MCF 10A (cell line): Measurements from ENCODE around the gene ASTL. TPM values are rescaled to one million over a fixed set of nuclear protein-coding genes. Genes with fewer than 3 reads are reported as not detected.

Source experiments
- BruUV-seq: library from RNA; stranded (reverse); fragments of 400-500 nt; replicated peaks from 2 replicates; lab custom pipeline; 2021; lab: Mats Ljungman, UMichigan
- CTCF ChIA-PET: fragments of 300-600 bp; sonication (Branson Sonifier 250); formaldehyde crosslinking; extraction: SDS; loops from one replicate; lab custom pipeline; 2021; ENCODE audit warnings: antibody characterized with exemption, inconsistent platforms; lab: Yijun Ruan, JAX
- POLR2A ChIA-PET: fragments of 300-600, 350-650 bp; sonication (Branson Sonifier 250); formaldehyde crosslinking; extraction: SDS; loops from one replicate; lab custom pipeline; 2020; ENCODE audit warnings: antibody characterized with exemption, inconsistent platforms; lab: Yijun Ruan, JAX
- DNase-seq: peaks from one replicate; pipeline ENCODE4 v3.0.0-alpha.2; 2018; ENCODE audit not compliant: unreplicated experiment
- H3K27ac Mint-ChIP-seq: one replicate; pipeline ENCODE4 v1.8.0; 2022; ENCODE audit warnings: mild to moderate bottlenecking, low read depth, mixed read lengths; ENCODE audit not compliant: unreplicated experiment
- H3K27me3 Mint-ChIP-seq: one replicate; pipeline ENCODE4 v1.8.0; 2022; ENCODE audit warnings: mixed read lengths; ENCODE audit not compliant: insufficient read depth, unreplicated experiment
- H3K36me3 Mint-ChIP-seq: one replicate; pipeline ENCODE4 v1.8.0; 2022; ENCODE audit warnings: mild to moderate bottlenecking, moderate library complexity, mixed read lengths; ENCODE audit not compliant: insufficient read depth, unreplicated experiment
- H3K4me1 Mint-ChIP-seq: one replicate; pipeline ENCODE4 v1.8.0; 2022; ENCODE audit warnings: mixed read lengths; ENCODE audit not compliant: insufficient read depth, unreplicated experiment
- H3K4me3 Mint-ChIP-seq: one replicate; pipeline ENCODE4 v1.8.0; 2022; ENCODE audit warnings: mild to moderate bottlenecking, moderate library complexity, mixed read lengths; ENCODE audit not compliant: unreplicated experiment
- H3K9me3 Mint-ChIP-seq: one replicate; pipeline ENCODE4 v1.8.0; 2022; ENCODE audit warnings: mixed read lengths; ENCODE audit not compliant: unreplicated experiment
- intact Hi-C: fragments of 100-400 bp; cut with micrococcal nuclease; formaldehyde crosslinking; loops from 2 replicates; pipeline ENCODE4 v1.14.1; 2022
- total RNA-seq: library from RNA; stranded (reverse); gene quantifications from 2 replicates; pipeline ENCODE4 v1.2.3, GENCODE V29; 2022
- TF ChIP-seq, protein P1 (sequence below): fragments of 200-600 bp; IDR thresholded peaks from one replicate; pipeline ENCODE4 v1.8.0; 2022; ENCODE audit warnings: antibody characterized with exemption, mild to moderate bottlenecking; ENCODE audit not compliant: unreplicated experiment

The ASTL gene
- total RNA-seq, 1 experiment from 2014 or later, result not detected

- Mint-ChIP-seq H3K4me1 (peaks cover 9% of the 10 kb centered on the region), H3K36me3 (no peaks in the 10 kb centered on the region), H3K27me3 (peaks cover 1% of the 10 kb centered on the region), H3K4me3 (no peak overlapping the region), H3K9me3 (no peaks in the 10 kb centered on the region), H3K27ac (no peak overlapping the region)
- BruUV-seq, result no TSS peak
- TF ChIP-seq, protein P1, sequence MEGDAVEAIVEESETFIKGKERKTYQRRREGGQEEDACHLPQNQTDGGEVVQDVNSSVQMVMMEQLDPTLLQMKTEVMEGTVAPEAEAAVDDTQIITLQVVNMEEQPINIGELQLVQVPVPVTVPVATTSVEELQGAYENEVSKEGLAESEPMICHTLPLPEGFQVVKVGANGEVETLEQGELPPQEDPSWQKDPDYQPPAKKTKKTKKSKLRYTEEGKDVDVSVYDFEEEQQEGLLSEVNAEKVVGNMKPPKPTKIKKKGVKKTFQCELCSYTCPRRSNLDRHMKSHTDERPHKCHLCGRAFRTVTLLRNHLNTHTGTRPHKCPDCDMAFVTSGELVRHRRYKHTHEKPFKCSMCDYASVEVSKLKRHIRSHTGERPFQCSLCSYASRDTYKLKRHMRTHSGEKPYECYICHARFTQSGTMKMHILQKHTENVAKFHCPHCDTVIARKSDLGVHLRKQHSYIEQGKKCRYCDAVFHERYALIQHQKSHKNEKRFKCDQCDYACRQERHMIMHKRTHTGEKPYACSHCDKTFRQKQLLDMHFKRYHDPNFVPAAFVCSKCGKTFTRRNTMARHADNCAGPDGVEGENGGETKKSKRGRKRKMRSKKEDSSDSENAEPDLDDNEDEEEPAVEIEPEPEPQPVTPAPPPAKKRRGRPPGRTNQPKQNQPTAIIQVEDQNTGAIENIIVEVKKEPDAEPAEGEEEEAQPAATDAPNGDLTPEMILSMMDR, result no peak
- DNase-seq, result peak; percentile 27
- CTCF ChIA-PET, result interaction anchor here (0.6 kb wide), 1 partner anchor 21 kb away, joined by 3 read pairs; no protein-coding TSS in a partner anchor
- intact Hi-C loops, result no loop called here
- POLR2A ChIA-PET, result no interaction called here
Observed at GRCh38 chr2:96090196-96090926, 47.9 kb downstream of the ASTL start.

DNA sequence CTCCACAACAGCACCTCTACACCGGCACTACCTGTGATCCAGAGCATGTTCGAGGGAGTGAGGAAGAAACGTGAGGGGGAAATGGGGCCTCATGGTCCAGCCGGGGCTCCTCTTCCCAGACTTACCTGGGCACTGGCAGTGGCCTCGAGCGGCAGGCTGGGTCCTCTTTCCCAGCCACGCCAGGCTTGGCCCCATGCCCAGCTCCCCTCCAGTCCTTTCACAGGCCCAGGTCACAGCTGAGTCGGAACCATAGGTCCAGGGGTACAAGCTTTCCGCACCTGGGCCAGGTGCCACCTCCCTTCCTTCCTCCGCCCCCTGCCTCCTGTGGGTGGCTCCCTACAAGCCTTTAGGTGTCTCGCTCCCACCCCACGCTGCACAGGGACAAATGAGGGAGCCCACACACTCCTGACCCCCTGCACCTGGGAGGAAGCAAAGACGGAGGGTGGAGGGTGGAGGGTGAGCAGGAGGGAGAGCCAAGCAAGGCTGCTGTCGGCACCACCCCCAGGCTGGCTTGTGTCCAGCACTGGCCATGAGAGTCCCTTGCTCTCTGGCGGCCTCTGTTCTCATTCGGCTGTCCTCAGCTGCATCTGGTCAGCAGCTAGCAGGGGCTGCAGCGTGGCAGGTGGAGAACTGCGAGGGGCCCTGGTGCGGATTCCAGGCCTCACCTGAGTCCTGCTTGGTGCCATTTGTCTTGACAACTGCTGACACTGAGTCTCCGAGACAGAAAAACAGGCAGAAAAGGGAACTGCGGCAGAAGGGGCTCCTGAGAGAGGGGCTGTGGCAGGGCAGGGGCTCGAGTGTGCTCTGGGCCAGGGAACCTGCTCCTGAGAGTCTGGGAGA lies 48.7 kb downstream of the ASTL start:
- Mint-ChIP-seq H3K27ac (no peak overlapping the region), H3K36me3 (no peaks in the 10 kb centered on the region), H3K4me3 (no peak overlapping the region), H3K4me1 (peaks cover 9% of the 10 kb centered on the region), H3K9me3 (no peaks in the 10 kb centered on the region), H3K27me3 (peaks cover 9% of the 10 kb centered on the region)
- BruUV-seq, result no TSS peak
- no peak for DNase-seq
- ChIA-PET CTCF (interaction anchor here (0.6 to 1.1 kb wide), 2 partner anchors 21 to 67 kb away, joined by 3 read pairs; no protein-coding TSS in a partner anchor), POLR2A (no interaction called here)
- TF ChIP-seq, protein P1, result no peak
- intact Hi-C loops, result no loop called here

DNA sequence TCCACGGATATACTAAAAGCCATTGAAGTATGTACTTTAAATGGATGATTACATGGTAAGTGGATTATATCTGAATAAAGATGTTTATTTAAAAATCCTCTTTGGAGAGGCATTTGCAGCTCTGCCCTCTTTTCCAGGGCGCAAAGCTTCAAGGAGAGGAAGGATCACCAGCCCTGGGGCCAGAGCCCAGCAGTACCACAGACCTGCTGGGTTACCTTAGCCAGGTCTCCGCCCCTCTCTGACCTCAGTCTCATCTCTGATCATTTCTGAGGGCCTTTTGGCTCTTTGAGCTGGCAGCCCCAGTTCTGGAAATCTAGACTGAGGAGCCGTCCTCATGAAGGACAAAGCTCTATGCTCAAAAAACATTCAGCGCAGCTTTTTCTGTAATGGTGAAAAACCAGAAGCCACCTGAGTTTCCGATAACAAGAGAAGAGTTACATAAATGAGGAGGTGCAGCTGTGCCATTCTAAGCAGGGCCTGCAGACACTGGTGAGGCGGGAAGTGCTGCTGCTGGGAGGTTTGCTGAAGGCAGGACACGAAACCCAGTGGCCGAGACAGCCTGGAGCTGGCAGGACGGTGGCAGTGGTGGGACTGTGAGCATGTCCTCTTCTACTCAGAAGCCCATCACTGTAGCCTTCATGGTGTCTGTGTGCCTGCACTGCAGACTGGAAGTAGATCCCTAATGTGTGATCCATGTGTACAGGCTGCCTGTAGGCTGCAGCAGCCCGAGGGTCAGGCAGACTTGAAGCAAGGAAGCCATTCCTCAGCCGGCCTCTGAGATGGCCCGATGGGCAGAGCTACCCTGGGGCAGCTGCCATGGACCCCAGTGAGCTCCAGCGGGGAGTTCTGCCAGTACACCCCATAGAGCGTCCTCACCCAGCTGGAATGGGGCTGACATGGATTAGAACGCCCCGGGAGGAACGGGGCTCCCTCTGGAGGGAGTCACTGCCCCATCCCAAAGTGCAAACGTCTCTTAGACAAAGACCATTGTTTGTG lies 49.7 kb downstream of the ASTL start:
- Mint-ChIP-seq H3K27ac (no peak overlapping the region), H3K4me1 (peaks cover 9% of the 10 kb centered on the region), H3K36me3 (no peaks in the 10 kb centered on the region), H3K9me3 (no peaks in the 10 kb centered on the region), H3K27me3 (peaks cover 13% of the 10 kb centered on the region), H3K4me3 (no peak overlapping the region)
- DNase-seq, result no peak
- intact Hi-C loops, result no loop called here
- BruUV-seq, result no TSS peak
- CTCF ChIA-PET, result interaction anchor here (1.1 to 1.8 kb wide), 2 partner anchors 28 to 66 kb away, joined by 3 to 6 read pairs; partner anchors contain the start of gene ADRA2B
- TF ChIP-seq, protein P1, result no peak
- POLR2A ChIA-PET, result no interaction called here
